HEK293 (cell line): ENCODE results near the gene ADK.

Experiments used
- GLI4 ChIP-seq: fragments of 450-650 bp; formaldehyde crosslinking; IDR thresholded peaks from 2 replicates; pipeline ENCODE4 v1.5.1; 2016; ENCODE audit warnings: missing biosample characterization, missing genetic modification characterization
- GLIS2 ChIP-seq: fragments of 450-650 bp; formaldehyde crosslinking; IDR thresholded peaks from 2 replicates; pipeline ENCODE4 v1.5.1; 2016; ENCODE audit warnings: missing biosample characterization, missing genetic modification characterization
- HOXA7 ChIP-seq: sonication (generic); formaldehyde crosslinking; IDR thresholded peaks from 2 replicates; pipeline ENCODE4 v1.8.1; 2022; ENCODE audit warnings: missing genetic modification reagents, borderline replicate concordance
- HOXC10 ChIP-seq: sonication (generic); formaldehyde crosslinking; IDR thresholded peaks from 2 replicates; pipeline ENCODE4 v1.8.1; 2023; ENCODE audit warnings: mild to moderate bottlenecking, missing genetic modification reagents
- KLF9 ChIP-seq: fragments of 450-650 bp; formaldehyde crosslinking; IDR thresholded peaks from 2 replicates; pipeline ENCODE4 v1.5.1; 2016; ENCODE audit warnings: missing biosample characterization, missing genetic modification characterization, low read depth
- MZF1 ChIP-seq: fragments of 450-650 bp; formaldehyde crosslinking; IDR thresholded peaks from 2 replicates; pipeline ENCODE4 v1.5.1; 2017; ENCODE audit warnings: missing biosample characterization, missing genetic modification characterization, borderline replicate concordance
- SCRT2 ChIP-seq: fragments of 450-650 bp; formaldehyde crosslinking; IDR thresholded peaks from 2 replicates; pipeline ENCODE4 v1.5.1; 2016; ENCODE audit warnings: missing biosample characterization, missing genetic modification characterization
- TCF7L2 ChIP-seq: IDR thresholded peaks from 2 replicates; pipeline ENCODE4 v1.6.1; 2011; ENCODE audit warnings: low read depth, mild to moderate bottlenecking, inconsistent platforms, low read length, moderate library complexity, borderline replicate concordance
- ZFP37 ChIP-seq: fragments of 450-650 bp; formaldehyde crosslinking; IDR thresholded peaks from 2 replicates; pipeline ENCODE4 v1.5.1; 2016; ENCODE audit warnings: missing biosample characterization, missing genetic modification characterization
- ZFP69B ChIP-seq: fragments of 450-650 bp; formaldehyde crosslinking; IDR thresholded peaks from 2 replicates; pipeline ENCODE4 v1.5.1; 2016; ENCODE audit warnings: missing biosample characterization, missing genetic modification characterization
- ZNF140 ChIP-seq: fragments of 450-650 bp; formaldehyde crosslinking; IDR thresholded peaks from 2 replicates; pipeline ENCODE4 v1.5.1; 2016; ENCODE audit warnings: missing biosample characterization, missing genetic modification characterization
- ZNF24 ChIP-seq: fragments of 450-650 bp; formaldehyde crosslinking; IDR thresholded peaks from 2 replicates; pipeline ENCODE4 v1.5.1; 2016; ENCODE audit warnings: missing biosample characterization, missing genetic modification characterization
- ZNF391 ChIP-seq: fragments of 450-650 bp; formaldehyde crosslinking; IDR thresholded peaks from 2 replicates; pipeline ENCODE4 v1.5.1; 2016; ENCODE audit warnings: low read depth, missing biosample characterization, missing genetic modification characterization, borderline replicate concordance
- ZNF416 ChIP-seq: fragments of 450-650 bp; formaldehyde crosslinking; IDR thresholded peaks from 2 replicates; pipeline ENCODE4 v1.5.1; 2016; ENCODE audit warnings: missing biosample characterization, missing genetic modification characterization
- ZNF426 ChIP-seq: fragments of 450-650 bp; formaldehyde crosslinking; IDR thresholded peaks from 2 replicates; pipeline ENCODE4 v1.5.1; 2017; ENCODE audit warnings: missing biosample characterization, missing genetic modification characterization, mild to moderate bottlenecking, inconsistent platforms, moderate library complexity
- ZNF510 ChIP-seq: fragments of 450-650 bp; formaldehyde crosslinking; IDR thresholded peaks from 2 replicates; pipeline ENCODE4 v1.5.1; 2018; ENCODE audit warnings: mild to moderate bottlenecking, missing genetic modification characterization, missing biosample characterization; ENCODE audit not compliant: insufficient replicate concordance
- ZNF571 ChIP-seq: fragments of 450-650 bp; formaldehyde crosslinking; IDR thresholded peaks from 2 replicates; pipeline ENCODE4 v1.5.0; 2017; ENCODE audit warnings: missing biosample characterization, missing genetic modification characterization
- ZNF610 ChIP-seq: fragments of 450-650 bp; formaldehyde crosslinking; IDR thresholded peaks from 2 replicates; pipeline ENCODE4 v1.5.1; 2016; ENCODE audit warnings: missing biosample characterization, missing genetic modification characterization, borderline replicate concordance
- ZNF629 ChIP-seq: fragments of 450-650 bp; formaldehyde crosslinking; IDR thresholded peaks from 2 replicates; pipeline ENCODE4 v1.5.1; 2017; ENCODE audit warnings: missing biosample characterization, missing genetic modification characterization
- ZNF677 ChIP-seq: fragments of 450-650 bp; IDR thresholded peaks from 2 replicates; pipeline ENCODE4 v1.5.0; 2018; ENCODE audit warnings: missing biosample characterization, mild to moderate bottlenecking, missing genetic modification characterization, moderate library complexity
- ZNF707 ChIP-seq: fragments of 450-650 bp; formaldehyde crosslinking; IDR thresholded peaks from 2 replicates; pipeline ENCODE4 v1.5.1; 2016; ENCODE audit warnings: missing biosample characterization, missing genetic modification characterization
- ZXDB ChIP-seq: fragments of 450-650 bp; formaldehyde crosslinking; IDR thresholded peaks from 2 replicates; pipeline ENCODE4 v1.5.1; 2016; ENCODE audit warnings: missing biosample characterization, missing genetic modification characterization
- TF ChIP-seq, protein P1 (sequence below): fragments of 450-650 bp; formaldehyde crosslinking; IDR thresholded peaks from 2 replicates; pipeline ENCODE4; 2016; ENCODE audit warnings: missing biosample characterization, missing genetic modification characterization
- TF ChIP-seq, protein P2 (sequence below): fragments of 450-650 bp; formaldehyde crosslinking; IDR thresholded peaks from 2 replicates; pipeline ENCODE4 v1.5.1; 2016; ENCODE audit warnings: missing biosample characterization, missing genetic modification characterization, borderline replicate concordance
- TF ChIP-seq, protein P3 (sequence below): fragments of 450-650 bp; formaldehyde crosslinking; IDR thresholded peaks from 2 replicates; pipeline ENCODE4 v1.5.1; 2016; ENCODE audit warnings: missing biosample characterization, missing genetic modification characterization
- TF ChIP-seq, protein P4 (sequence below): fragments of 450-650 bp; formaldehyde crosslinking; IDR thresholded peaks from 2 replicates; pipeline ENCODE4 v1.5.1; 2016; ENCODE audit warnings: missing biosample characterization, missing genetic modification characterization

ADK gene

DNA sequence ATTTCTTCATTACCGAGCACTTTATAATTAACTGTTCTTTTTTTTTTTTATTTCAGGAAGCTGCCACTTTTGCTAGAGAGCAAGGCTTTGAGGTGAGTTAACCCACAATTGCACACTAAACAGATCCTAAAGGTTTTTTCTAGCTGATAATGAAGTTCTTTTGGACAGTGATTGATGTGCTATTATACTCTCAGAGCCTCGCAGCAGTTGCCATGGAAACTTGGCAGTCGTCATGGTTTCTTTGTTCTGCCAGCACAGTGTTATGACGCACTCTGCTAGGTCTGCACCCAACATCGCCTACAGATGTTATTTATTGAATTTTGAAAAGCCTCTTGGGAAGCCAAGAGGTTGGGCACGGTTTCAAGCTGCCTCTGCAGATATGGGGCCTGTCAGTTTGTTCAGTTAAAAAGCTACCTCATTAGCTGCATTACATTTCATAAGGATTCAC lies 438.2 kb downstream of the ADK start (continued):
- TF ChIP-seq, protein P1, sequence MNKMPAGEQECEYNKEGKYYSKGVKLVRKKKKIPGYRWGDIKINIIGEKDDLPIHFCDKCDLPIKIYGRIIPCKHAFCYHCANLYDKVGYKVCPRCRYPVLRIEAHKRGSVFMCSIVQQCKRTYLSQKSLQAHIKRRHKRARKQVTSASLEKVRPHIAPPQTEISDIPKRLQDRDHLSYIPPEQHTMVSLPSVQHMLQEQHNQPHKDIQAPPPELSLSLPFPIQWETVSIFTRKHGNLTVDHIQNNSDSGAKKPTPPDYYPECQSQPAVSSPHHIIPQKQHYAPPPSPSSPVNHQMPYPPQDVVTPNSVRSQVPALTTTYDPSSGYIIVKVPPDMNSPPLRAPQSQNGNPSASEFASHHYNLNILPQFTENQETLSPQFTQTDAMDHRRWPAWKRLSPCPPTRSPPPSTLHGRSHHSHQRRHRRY, result no peak
- TF ChIP-seq ZNF510 (tag by site-specific recombination) (no peak), ZNF391 (0 out of 2 replicates have a peak, but pooled peaks have one; percentile 17), ZNF140 (tag by site-specific recombination) (no peak), ZNF629 (tag by site-specific recombination) (peak; percentile 99), ZNF416 (tag by site-specific recombination) (no peak), HOXC10 (CRISPR knock-in tag) (no peak), HOXA7 (CRISPR knock-in tag) (no peak), SCRT2 (tag by site-specific recombination) (no peak), TCF7L2 (no peak), ZFP37 (tag by site-specific recombination) (no peak), ZNF24 (tag by site-specific recombination) (peak; percentile 28; the same call in 1 of the 2 replicates), ZNF426 (tag by site-specific recombination) (no peak), GLIS2 (tag by site-specific recombination) (no peak), KLF9 (tag by site-specific recombination) (no peak), MZF1 (no peak), ZXDB (peak; percentile 82), GLI4 (tag by site-specific recombination) (no peak), ZNF571 (tag by site-specific recombination) (no peak), ZNF677 (tag by site-specific recombination) (no peak), ZNF707 (no peak), ZFP69B (no peak), ZNF610 (no peak)
- TF ChIP-seq, protein P2, sequence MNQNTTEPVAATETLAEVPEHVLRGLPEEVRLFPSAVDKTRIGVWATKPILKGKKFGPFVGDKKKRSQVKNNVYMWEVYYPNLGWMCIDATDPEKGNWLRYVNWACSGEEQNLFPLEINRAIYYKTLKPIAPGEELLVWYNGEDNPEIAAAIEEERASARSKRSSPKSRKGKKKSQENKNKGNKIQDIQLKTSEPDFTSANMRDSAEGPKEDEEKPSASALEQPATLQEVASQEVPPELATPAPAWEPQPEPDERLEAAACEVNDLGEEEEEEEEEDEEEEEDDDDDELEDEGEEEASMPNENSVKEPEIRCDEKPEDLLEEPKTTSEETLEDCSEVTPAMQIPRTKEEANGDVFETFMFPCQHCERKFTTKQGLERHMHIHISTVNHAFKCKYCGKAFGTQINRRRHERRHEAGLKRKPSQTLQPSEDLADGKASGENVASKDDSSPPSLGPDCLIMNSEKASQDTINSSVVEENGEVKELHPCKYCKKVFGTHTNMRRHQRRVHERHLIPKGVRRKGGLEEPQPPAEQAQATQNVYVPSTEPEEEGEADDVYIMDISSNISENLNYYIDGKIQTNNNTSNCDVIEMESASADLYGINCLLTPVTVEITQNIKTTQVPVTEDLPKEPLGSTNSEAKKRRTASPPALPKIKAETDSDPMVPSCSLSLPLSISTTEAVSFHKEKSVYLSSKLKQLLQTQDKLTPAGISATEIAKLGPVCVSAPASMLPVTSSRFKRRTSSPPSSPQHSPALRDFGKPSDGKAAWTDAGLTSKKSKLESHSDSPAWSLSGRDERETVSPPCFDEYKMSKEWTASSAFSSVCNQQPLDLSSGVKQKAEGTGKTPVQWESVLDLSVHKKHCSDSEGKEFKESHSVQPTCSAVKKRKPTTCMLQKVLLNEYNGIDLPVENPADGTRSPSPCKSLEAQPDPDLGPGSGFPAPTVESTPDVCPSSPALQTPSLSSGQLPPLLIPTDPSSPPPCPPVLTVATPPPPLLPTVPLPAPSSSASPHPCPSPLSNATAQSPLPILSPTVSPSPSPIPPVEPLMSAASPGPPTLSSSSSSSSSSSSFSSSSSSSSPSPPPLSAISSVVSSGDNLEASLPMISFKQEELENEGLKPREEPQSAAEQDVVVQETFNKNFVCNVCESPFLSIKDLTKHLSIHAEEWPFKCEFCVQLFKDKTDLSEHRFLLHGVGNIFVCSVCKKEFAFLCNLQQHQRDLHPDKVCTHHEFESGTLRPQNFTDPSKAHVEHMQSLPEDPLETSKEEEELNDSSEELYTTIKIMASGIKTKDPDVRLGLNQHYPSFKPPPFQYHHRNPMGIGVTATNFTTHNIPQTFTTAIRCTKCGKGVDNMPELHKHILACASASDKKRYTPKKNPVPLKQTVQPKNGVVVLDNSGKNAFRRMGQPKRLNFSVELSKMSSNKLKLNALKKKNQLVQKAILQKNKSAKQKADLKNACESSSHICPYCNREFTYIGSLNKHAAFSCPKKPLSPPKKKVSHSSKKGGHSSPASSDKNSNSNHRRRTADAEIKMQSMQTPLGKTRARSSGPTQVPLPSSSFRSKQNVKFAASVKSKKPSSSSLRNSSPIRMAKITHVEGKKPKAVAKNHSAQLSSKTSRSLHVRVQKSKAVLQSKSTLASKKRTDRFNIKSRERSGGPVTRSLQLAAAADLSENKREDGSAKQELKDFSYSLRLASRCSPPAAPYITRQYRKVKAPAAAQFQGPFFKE (tag by site-specific recombination), result no peak
- TF ChIP-seq, protein P3, sequence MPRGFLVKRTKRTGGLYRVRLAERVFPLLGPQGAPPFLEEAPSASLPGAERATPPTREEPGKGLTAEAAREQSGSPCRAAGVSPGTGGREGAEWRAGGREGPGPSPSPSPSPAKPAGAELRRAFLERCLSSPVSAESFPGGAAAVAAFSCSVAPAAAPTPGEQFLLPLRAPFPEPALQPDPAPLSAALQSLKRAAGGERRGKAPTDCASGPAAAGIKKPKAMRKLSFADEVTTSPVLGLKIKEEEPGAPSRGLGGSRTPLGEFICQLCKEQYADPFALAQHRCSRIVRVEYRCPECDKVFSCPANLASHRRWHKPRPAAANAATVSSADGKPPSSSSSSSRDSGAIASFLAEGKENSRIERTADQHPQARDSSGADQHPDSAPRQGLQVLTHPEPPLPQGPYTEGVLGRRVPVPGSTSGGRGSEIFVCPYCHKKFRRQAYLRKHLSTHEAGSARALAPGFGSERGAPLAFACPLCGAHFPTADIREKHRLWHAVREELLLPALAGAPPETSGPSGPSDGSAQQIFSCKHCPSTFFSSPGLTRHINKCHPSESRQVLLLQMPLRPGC (tag by site-specific recombination), result peak; percentile 88
- TF ChIP-seq, protein P4, sequence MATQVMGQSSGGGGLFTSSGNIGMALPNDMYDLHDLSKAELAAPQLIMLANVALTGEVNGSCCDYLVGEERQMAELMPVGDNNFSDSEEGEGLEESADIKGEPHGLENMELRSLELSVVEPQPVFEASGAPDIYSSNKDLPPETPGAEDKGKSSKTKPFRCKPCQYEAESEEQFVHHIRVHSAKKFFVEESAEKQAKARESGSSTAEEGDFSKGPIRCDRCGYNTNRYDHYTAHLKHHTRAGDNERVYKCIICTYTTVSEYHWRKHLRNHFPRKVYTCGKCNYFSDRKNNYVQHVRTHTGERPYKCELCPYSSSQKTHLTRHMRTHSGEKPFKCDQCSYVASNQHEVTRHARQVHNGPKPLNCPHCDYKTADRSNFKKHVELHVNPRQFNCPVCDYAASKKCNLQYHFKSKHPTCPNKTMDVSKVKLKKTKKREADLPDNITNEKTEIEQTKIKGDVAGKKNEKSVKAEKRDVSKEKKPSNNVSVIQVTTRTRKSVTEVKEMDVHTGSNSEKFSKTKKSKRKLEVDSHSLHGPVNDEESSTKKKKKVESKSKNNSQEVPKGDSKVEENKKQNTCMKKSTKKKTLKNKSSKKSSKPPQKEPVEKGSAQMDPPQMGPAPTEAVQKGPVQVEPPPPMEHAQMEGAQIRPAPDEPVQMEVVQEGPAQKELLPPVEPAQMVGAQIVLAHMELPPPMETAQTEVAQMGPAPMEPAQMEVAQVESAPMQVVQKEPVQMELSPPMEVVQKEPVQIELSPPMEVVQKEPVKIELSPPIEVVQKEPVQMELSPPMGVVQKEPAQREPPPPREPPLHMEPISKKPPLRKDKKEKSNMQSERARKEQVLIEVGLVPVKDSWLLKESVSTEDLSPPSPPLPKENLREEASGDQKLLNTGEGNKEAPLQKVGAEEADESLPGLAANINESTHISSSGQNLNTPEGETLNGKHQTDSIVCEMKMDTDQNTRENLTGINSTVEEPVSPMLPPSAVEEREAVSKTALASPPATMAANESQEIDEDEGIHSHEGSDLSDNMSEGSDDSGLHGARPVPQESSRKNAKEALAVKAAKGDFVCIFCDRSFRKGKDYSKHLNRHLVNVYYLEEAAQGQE (tag by site-specific recombination), result no peak
